Erythroblast (primary cell): ENCODE data around the gene TFG.

Source experiments
- GATA1 ChIP-seq: IDR thresholded peaks from 2 replicates; pipeline ENCODE4 v1.6.1; 2011; ENCODE audit warnings: low read depth, mild to moderate bottlenecking, control low read depth, low read length, moderate library complexity
- POLR2A ChIP-seq: IDR thresholded peaks from 2 replicates; pipeline ENCODE4 v1.6.1; 2011; ENCODE audit warnings: mild to moderate bottlenecking, low read length

GRCh38 chr3:100720426-100720825, 11.1 kb downstream of the TFG start:
- no peak for TF ChIP-seq POLR2A
- TF ChIP-seq GATA1: no peak
